ENCODE measurements around the gene SCD. TPM values are rescaled to one million over a fixed set of nuclear protein-coding genes. Genes with fewer than 3 reads are reported as not detected.
A peak's percentile ranks its signal among the peaks of the same experiment; 100 is the strongest.

Gene SCD
- total and polyA plus RNA-seq, 10 of the 15 experiments (the other 5 are each of a cell fraction or from before 2014, with no cell fraction given), result 68.7 to 279 (median 99.5) TPM

- TF ChIP-seq RELB (IDR thresholded peaks at IDR 0.05; ENCODE audit: low read depth) (peak; percentile 88), NR2F1 (conservative IDR thresholded peaks at IDR 0.05) (peak; percentile 25; the same call in 1 of the 2 replicates), RELA (IDR thresholded peaks at IDR 0.05; ENCODE audit: borderline replicate concordance, partially characterized antibody) (no peak), TARDBP (IDR thresholded peaks at IDR 0.05; ENCODE audit: borderline replicate concordance) (no peak), ZNF622 (IDR thresholded peaks at IDR 0.05) (no peak), SMARCA5 (IDR thresholded peaks at IDR 0.05) (peak; percentile 51; the same call in 1 of the 2 replicates), PAX8 (IDR thresholded peaks at IDR 0.05) (no peak), CBX5 (IDR thresholded peaks at IDR 0.05; ENCODE audit: low read depth) (no peak), CEBPZ (IDR thresholded peaks at IDR 0.05; ENCODE audit: low read depth, low read length) (no peak), CREB1 (IDR thresholded peaks at IDR 0.05; ENCODE audit: low read depth) (peak; percentile 47; the same call in 1 of the 2 replicates), TCF3 (IDR thresholded peaks at IDR 0.05; ENCODE audit: borderline replicate concordance, insufficient read depth, low read depth, low read length) (peak; percentile 39; the same call in 1 of the 2 replicates), CBFB (IDR thresholded peaks at IDR 0.05; ENCODE audit: low read depth) (no peak), JUND (IDR thresholded peaks at IDR 0.05; ENCODE audit: low read depth, low read length) (no peak), BRCA1 (IDR thresholded peaks at IDR 0.05; ENCODE audit: low read depth, low read length) (no peak), USF2 (IDR thresholded peaks at IDR 0.05; ENCODE audit: borderline replicate concordance, low read depth, low read length) (peak; percentile 77), ZBTB11 (CRISPR knock-in tag; IDR thresholded peaks at IDR 0.05) (no peak), SREBF2 (IDR thresholded peaks at IDR 0.05; ENCODE audit: low read length) (peak; percentile 79), GATAD2B (conservative IDR thresholded peaks at IDR 0.05; ENCODE audit: low read depth) (no peak), BMI1 (IDR thresholded peaks at IDR 0.05; ENCODE audit: borderline replicate concordance) (no peak), IKZF1 (conservative IDR thresholded peaks at IDR 0.05) (peak; percentile 71), NFIC (IDR thresholded peaks at IDR 0.05; ENCODE audit: low read depth, low read length) (no peak)
Observed at GRCh38 chr10:100373298-100374199, 26.5 kb downstream of the SCD start (continued).

Measured in GM12878 (cell line).